K562 (cell line): ENCODE data around the gene GCN1. TPM values are rescaled to one million over a fixed set of nuclear protein-coding genes. Genes with fewer than 3 reads are reported as not detected.
A peak's percentile ranks its signal among the peaks of the same experiment; 100 is the strongest.

Experiments used
- ATAC-seq: fragments of 200-7000 bp; cut with Tn5 transposase; 3 replicates; pipeline ENCODE4 v1.9.1; 2020; ENCODE audit warnings: moderate library complexity
- BruUV-seq: library from RNA; stranded (reverse); fragments of 400-500 nt; replicated peaks from 2 replicates; lab custom pipeline; 2021; lab: Mats Ljungman, UMichigan
- CTCF ChIA-PET: fragments of 300-600 bp; formaldehyde crosslinking; extraction: SDS; loops from one replicate; lab custom pipeline; 2021; ENCODE audit warnings: low intra/inter-chr PET ratio; lab: Yijun Ruan, JAX
- POLR2A ChIA-PET: fragments of 300-600, 350-650 bp; sonication (Branson Sonifier 250); formaldehyde crosslinking; extraction: SDS; loops from one replicate; lab custom pipeline; 2021; ENCODE audit warnings: antibody characterized with exemption, inconsistent platforms; lab: Yijun Ruan, JAX
- DNase-seq, 4 experiments: peaks; one replicate each; pipeline versions ENCODE4 v3.0.0 to v3.0.0-alpha.2; 2011 to 2018; ENCODE audit warnings: low spot score in 3 of 4, mixed read lengths in 3 of 4; ENCODE audit errors: extremely low read depth in 1 of 4
- FAIRE-seq: peaks from 2 replicates; lab custom pipeline; 2011; peaks lifted over from hg19 to GRCh38; lab: Jason Lieb, UNC
- H2AFZ ChIP-seq: 2 replicates; pipeline ENCODE4 v1.6.0; 2011; ENCODE audit warnings: low read depth, low read length, control low read depth, inconsistent platforms
- H3K27ac ChIP-seq: fragments of 200-600 bp; 3 replicates; pipeline ENCODE4 v1.8.0; 2011; ENCODE audit warnings: low read depth, mild to moderate bottlenecking, control low read depth, inconsistent platforms, low read length, moderate library complexity, mixed read lengths; ENCODE audit errors: extremely low read depth
- H3K27me3 ChIP-seq, 2 experiments: fragments of 300-600 bp in 1 of 2; 2 replicates in 1 of 2; 3 replicates in 1 of 2; pipeline versions ENCODE4 v1.6.0 to v1.8.0; 2011; ENCODE audit warnings: inconsistent platforms in 2 of 2, low read length in 2 of 2, mild to moderate bottlenecking in 1 of 2, mixed read lengths in 1 of 2, moderate library complexity in 1 of 2; ENCODE audit not compliant: control insufficient read depth in 2 of 2, insufficient read depth in 2 of 2
- H3K36me3 ChIP-seq: fragments of 300-600 bp; 3 replicates; pipeline ENCODE4 v1.8.0; 2011; ENCODE audit warnings: mild to moderate bottlenecking, low read length, inconsistent platforms; ENCODE audit not compliant: control insufficient read depth, insufficient read depth
- H3K4me1 ChIP-seq, 2 experiments: fragments of 200-600 bp in 1 of 2; replicated peaks in 1 of 2; 2 replicates in 1 of 2; 3 replicates in 1 of 2; pipeline versions ENCODE4 v1.5.1 to v1.8.0; 2011; ENCODE audit warnings: inconsistent platforms in 2 of 2, low read length in 2 of 2, mild to moderate bottlenecking in 1 of 2, mixed read lengths in 1 of 2, moderate library complexity in 1 of 2; ENCODE audit not compliant: control insufficient read depth in 2 of 2, insufficient read depth in 2 of 2
- H3K4me2 ChIP-seq: 2 replicates; pipeline ENCODE4 v1.6.1; 2011; ENCODE audit warnings: low read length, control low read depth, inconsistent platforms, mixed read lengths; ENCODE audit not compliant: insufficient read depth
- H3K4me3 ChIP-seq: fragments of 200-600 bp; sonication (generic), shearing (Covaris generic); 2 replicates; pipeline ENCODE4 v1.5.1; 2016; ENCODE audit warnings: control low read depth, inconsistent platforms
- H3K79me2 ChIP-seq: fragments of 200-600 bp; 3 replicates; pipeline ENCODE4 v1.8.0; 2011; ENCODE audit warnings: low read length, inconsistent platforms; ENCODE audit not compliant: control insufficient read depth, insufficient read depth
- H3K9ac ChIP-seq, 2 experiments: 2 replicates each; pipeline versions ENCODE4 v1.6.0 to v1.6.1; 2011; ENCODE audit warnings: low read depth in 2 of 2, low read length in 2 of 2, control low read depth in 1 of 2, inconsistent platforms in 1 of 2, mild to moderate bottlenecking in 1 of 2, mixed read lengths in 1 of 2; ENCODE audit not compliant: insufficient read depth in 1 of 2
- H3K9me1 ChIP-seq: one replicate; pipeline ENCODE4 v1.6.0; 2011; ENCODE audit warnings: inconsistent platforms, mild to moderate bottlenecking, low read length, moderate library complexity; ENCODE audit not compliant: control insufficient read depth, insufficient read depth
- H3K9me3 ChIP-seq: replicated peaks from 2 replicates; pipeline ENCODE4 v1.5.1; 2011; ENCODE audit warnings: low read depth, low read length, inconsistent platforms; ENCODE audit not compliant: control insufficient read depth, insufficient read depth
- H4K20me1 ChIP-seq: replicated peaks from 2 replicates; pipeline ENCODE4 v1.6.1; 2011; ENCODE audit warnings: low read length, inconsistent platforms, mixed read lengths; ENCODE audit not compliant: control insufficient read depth, insufficient read depth
- ATF1 ChIP-seq, 2 experiments: fragments of 450-650 bp in 1 of 2; IDR thresholded peaks; 2 replicates each; pipeline ENCODE4 v1.6.1; 2016; ENCODE audit warnings: missing compliant biosample characterization in 1 of 2, missing genetic modification characterization in 1 of 2
- ATF2 ChIP-seq: sonication (generic); formaldehyde crosslinking; IDR thresholded peaks from 2 replicates; pipeline ENCODE4 v1.8.1; 2022; ENCODE audit warnings: missing genetic modification reagents
- BCL6 ChIP-seq: fragments of 250-450 bp; sonication (Bioruptor Pico); IDR thresholded peaks from 2 replicates; pipeline ENCODE4 v1.4.0; 2020
- EP300 ChIP-seq: IDR thresholded peaks from 2 replicates; pipeline ENCODE4 v1.6.1; 2012; ENCODE audit warnings: low read length, improper control_type of control experiment
- KDM2B ChIP-seq: fragments of 250-450 bp; sonication (Bioruptor Pico); IDR thresholded peaks from 2 replicates; pipeline ENCODE4 v1.8.0; 2021; ENCODE audit warnings: mild to moderate bottlenecking, moderate library complexity
- NFRKB ChIP-seq: fragments of 450-650 bp; IDR thresholded peaks from 2 replicates; pipeline ENCODE4 v1.6.1; 2016; ENCODE audit warnings: low read depth
- NFYB ChIP-seq: IDR thresholded peaks from 2 replicates; pipeline ENCODE4 v1.6.1; 2011; ENCODE audit warnings: mild to moderate bottlenecking, moderate library complexity; ENCODE audit not compliant: insufficient read length; ENCODE audit errors: extremely low read depth
- NRF1 ChIP-seq, 2 experiments: fragments of 450-650 bp; IDR thresholded peaks in 1 of 2; conservative IDR thresholded peaks in 1 of 2; 2 replicates each; pipeline ENCODE4 v1.6.1; 2014; ENCODE audit warnings: mild to moderate bottlenecking in 2 of 2
- PHF8 ChIP-seq: fragments of 200-600 bp; sonication (generic); IDR thresholded peaks from 2 replicates; pipeline ENCODE4 v1.6.1; 2012; ENCODE audit warnings: mixed run types, mild to moderate bottlenecking, inconsistent platforms, low read length, moderate library complexity, borderline replicate concordance
- POU5F1 ChIP-seq: fragments of 150-350 bp; IDR thresholded peaks from 2 replicates; pipeline ENCODE4 v1.6.1; 2014; ENCODE audit warnings: borderline replicate concordance, low read length, low read depth, mild to moderate bottlenecking; ENCODE audit not compliant: partially characterized antibody
- TEAD2 ChIP-seq: fragments of 450-650 bp; IDR thresholded peaks from 2 replicates; pipeline ENCODE4 v1.6.1; 2016; ENCODE audit warnings: missing genetic modification characterization, control low read depth, missing compliant biosample characterization
- TFAM ChIP-seq: fragments of 250-450 bp; sonication (Bioruptor Pico); conservative IDR thresholded peaks from 2 replicates; pipeline ENCODE4 v1.5.0; 2021; ENCODE audit warnings: mild to moderate bottlenecking, moderate library complexity
- WHSC1 ChIP-seq: IDR thresholded peaks from one replicate; pipeline ENCODE4 v1.6.1; 2012; ENCODE audit warnings: low read length, control low read depth, inconsistent platforms
- ZBED1 ChIP-seq: IDR thresholded peaks from 2 replicates; pipeline ENCODE4 v1.6.1; 2014
- ZBTB11 ChIP-seq, 3 experiments: fragments of 200-800 bp in 1 of 3; fragments of 250-450 bp in 1 of 3; fragments of 450-650 bp in 1 of 3; sonication (Bioruptor Pico) in 1 of 3; sonication (Bioruptor generic) in 1 of 3; formaldehyde crosslinking in 1 of 3; IDR thresholded peaks; 2 replicates each; pipeline versions ENCODE4 v1.6.1 to v1.8.0; 2016 to 2022; ENCODE audit warnings: mild to moderate bottlenecking in 2 of 3, missing genetic modification characterization in 2 of 3, missing compliant biosample characterization in 1 of 3, moderate library complexity in 1 of 3
- ZBTB7A ChIP-seq: IDR thresholded peaks from 2 replicates; pipeline ENCODE4 v1.6.1; 2011; ENCODE audit warnings: low read depth, mild to moderate bottlenecking, low read length, moderate library complexity, borderline replicate concordance; ENCODE audit not compliant: control insufficient read depth
- ZKSCAN3 ChIP-seq: fragments of 250-450 bp; sonication (Bioruptor Pico); IDR thresholded peaks from 2 replicates; pipeline ENCODE4 v1.4.0; 2020
- ZNF12 ChIP-seq: sonication (generic); formaldehyde crosslinking; IDR thresholded peaks from 2 replicates; pipeline ENCODE4 v1.4.0; 2020; ENCODE audit warnings: mild to moderate bottlenecking, missing genetic modification reagents
- ZNF174 ChIP-seq: fragments of 250-450 bp; sonication (Bioruptor Pico); IDR thresholded peaks from 2 replicates; pipeline ENCODE4 v1.4.0; 2020; ENCODE audit warnings: mild to moderate bottlenecking
- ZNF263 ChIP-seq: sonication (generic); formaldehyde crosslinking; IDR thresholded peaks from 2 replicates; pipeline ENCODE4 v1.8.0; 2022; ENCODE audit warnings: mild to moderate bottlenecking, missing genetic modification reagents, borderline replicate concordance
- WGBS: fragments of 100-300 bp; shearing (Covaris generic); methylation state at CpG from one replicate; pipeline ENCODE4 v1.1.6; 2016; ENCODE audit warnings: low coverage, mixed read lengths; ENCODE audit not compliant: insufficient coverage; ENCODE audit errors: missing lambda C conversion rate; 5-methylcytosine and 5-hydroxymethylcytosine counted together
- in situ Hi-C: fragments of 300-500 bp; cut with MboI; formaldehyde crosslinking; loops from 4 replicates; pipeline ENCODE4 v1.15.0; 2018; ENCODE audit warnings: inconsistent platforms, mixed read lengths
- intact Hi-C: fragments of 100-400 bp; cut with micrococcal nuclease; formaldehyde crosslinking; loops from 2 replicates; pipeline ENCODE4 v1.14.2; 2022
- polyA plus RNA-seq, 8 experiments: library from polyadenylated mRNA; depleted of rRNA in 4 of 8; stranded (reverse) in 5 of 8; unstranded in 3 of 8; fragments of >200 nt; fragmentation: Nextera tagmentation in 2 of 8; fragmentation: Illumina TruSeq in 1 of 8; extraction: Ambion mirVana in 2 of 8; extraction: Trizol in 1 of 8; gene quantifications; 2 replicates each; pipeline versions ENCODE4 v1.2.1 to v1.2.3, GENCODE V29; 2011 to 2014; ENCODE audit warnings: inconsistent platforms in 1 of 8, missing spikeins in 1 of 8
- total RNA-seq, 7 experiments: library from RNA; depleted of rRNA in 6 of 7; stranded (reverse); fragments of >200 nt in 6 of 7; fragmentation: Illumina TruSeq in 2 of 7; extraction: Trizol in 2 of 7; gene quantifications; 2 replicates each; pipeline versions ENCODE4 v1.2.1 to v1.2.3, GENCODE V29; 2011 to 2021; ENCODE audit warnings: low replicate concordance in 1 of 7

The GCN1 gene
- total and polyA plus RNA-seq, 9 of the 15 experiments (the other 6 are each of a cell fraction or from before 2014, with no cell fraction given), result 11.9 to 190 (median 51.7) TPM

- Histone ChIP-seq H3K4me2 (peak within 1 kb of the TSS; percentile 97), H3K9me1 (peaks cover 6% of the 10 kb centered on the region), H3K9ac (peak within 1 kb of the TSS; percentile 77 to 96), H3K79me2 (peaks cover 71% of the 10 kb centered on the region), H3K4me3 (peak within 1 kb of the TSS; percentile 75), H3K27ac (peak within 1 kb of the TSS; percentile 71), H3K9me3 (no peaks in the 10 kb centered on the region), H3K4me1 (peaks cover 15 to 32% of the 10 kb centered on the region in 2 experiments; a peak in 4 of 5 replicates), H4K20me1 (peaks cover 10% of the 10 kb centered on the region; the same call in 1 of the 2 replicates), H3K27me3 (no peaks in the 10 kb centered on the region), H2AFZ (peak within 1 kb of the TSS; percentile 92), H3K36me3 (peaks cover 36% of the 10 kb centered on the region)
- ATAC-seq (no peak), FAIRE-seq (no peak), DNase-seq (peak in 1 of 4 experiments; percentile 69)
- CTCF ChIA-PET, result no interaction called here
- no TSS peak for BruUV-seq
- in situ Hi-C loops (no loop called here), intact Hi-C loops (loop anchor here (10.0 kb wide), 1 partner anchor 178 kb away; the partner anchor contains the start of genes RNU4-1 and RNU4-2)
- WGBS, result 2% methylated on average over 9 of the region's 50 CpGs
- POLR2A ChIA-PET, result interaction anchor here (0.7 to 6.8 kb wide), 10 partner anchors 9 to 175 kb away, joined by 3 to 54 read pairs (median 6); partner anchors contain the start of genes RNU4-1, RNU4-2 and RPLP0
- TF ChIP-seq ZNF263 (CRISPR knock-in tag) (peak; percentile 90; the same call in 1 of the 2 replicates), BCL6 (CRISPR knock-in tag) (no peak), TEAD2 (tag) (no peak), PHF8 (0 out of 2 replicates have a peak, but pooled peaks have one; percentile 30), POU5F1 (no peak), ATF1 (CRISPR knock-in tag; IDR thresholded peaks at IDR 0.05) (no peak), ATF1 (tag; IDR thresholded peaks at IDR 0.05) (no peak), ZKSCAN3 (CRISPR knock-in tag) (no peak), KDM2B (CRISPR knock-in tag) (no peak), ZNF174 (no peak), ZBTB7A (0 out of 2 replicates have a peak, but pooled peaks have one; percentile 11), ATF2 (no peak), NFRKB (no peak), ZBTB11 (CRISPR knock-in tag; IDR thresholded peaks at IDR 0.05) (peak in 1 of 3 experiments; percentile 81; a peak in 2 of 6 replicates), WHSC1 (no peak), EP300 (peak; percentile 19; the same call in 1 of the 2 replicates), TFAM (CRISPR knock-in tag) (no peak), NRF1 (conservative IDR thresholded peaks at IDR 0.05 in 1 of 2, IDR thresholded peaks at IDR 0.05 in 1 of 2) (no peak), ZNF12 (CRISPR knock-in tag) (no peak), ZBED1 (no peak), NFYB (no peak)
Observed at GRCh38 chr12:120116441-120116791, 78.1 kb downstream of the GCN1 start, which contains the start of gene RAB35. Gene RAB35 (minus strand): TSS chr12:120116753. CDS start chr12:120116650, 103 bp downstream.
